Measurements from ENCODE around the gene RALA.
"Not testable (repeated sequence)": the region's sequence is repeated elsewhere in the genome, so short reads cannot be mapped to it uniquely, and the experiment has no call there.

The RALA gene

GRCh38 chr7:39664585-39664984 is 41.2 kb downstream of the RALA start:
- TF ChIP-seq MAX (IDR thresholded peaks at IDR 0.05; ENCODE audit: low read depth, low read length) (no peak), POLR2A (IDR thresholded peaks at IDR 0.05; ENCODE audit: extremely low read depth, insufficient read length) (no peak), MYC (IDR thresholded peaks at IDR 0.05; ENCODE audit: low read depth, low read length) (no peak)
- TF ChIP-seq, protein P1, sequence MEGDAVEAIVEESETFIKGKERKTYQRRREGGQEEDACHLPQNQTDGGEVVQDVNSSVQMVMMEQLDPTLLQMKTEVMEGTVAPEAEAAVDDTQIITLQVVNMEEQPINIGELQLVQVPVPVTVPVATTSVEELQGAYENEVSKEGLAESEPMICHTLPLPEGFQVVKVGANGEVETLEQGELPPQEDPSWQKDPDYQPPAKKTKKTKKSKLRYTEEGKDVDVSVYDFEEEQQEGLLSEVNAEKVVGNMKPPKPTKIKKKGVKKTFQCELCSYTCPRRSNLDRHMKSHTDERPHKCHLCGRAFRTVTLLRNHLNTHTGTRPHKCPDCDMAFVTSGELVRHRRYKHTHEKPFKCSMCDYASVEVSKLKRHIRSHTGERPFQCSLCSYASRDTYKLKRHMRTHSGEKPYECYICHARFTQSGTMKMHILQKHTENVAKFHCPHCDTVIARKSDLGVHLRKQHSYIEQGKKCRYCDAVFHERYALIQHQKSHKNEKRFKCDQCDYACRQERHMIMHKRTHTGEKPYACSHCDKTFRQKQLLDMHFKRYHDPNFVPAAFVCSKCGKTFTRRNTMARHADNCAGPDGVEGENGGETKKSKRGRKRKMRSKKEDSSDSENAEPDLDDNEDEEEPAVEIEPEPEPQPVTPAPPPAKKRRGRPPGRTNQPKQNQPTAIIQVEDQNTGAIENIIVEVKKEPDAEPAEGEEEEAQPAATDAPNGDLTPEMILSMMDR (IDR thresholded peaks at IDR 0.05; ENCODE audit: low read depth, low read length): no peak
- no peak overlapping the region for H3K4me3 ChIP-seq (ENCODE audit: low read depth, low read length)
- no peak for DNase-seq (ENCODE audit: low read depth)

- H3K4me3 ChIP-seq (ENCODE audit: low read depth, low read length): no peak overlapping the region
- TF ChIP-seq, protein P1 (IDR thresholded peaks at IDR 0.05; ENCODE audit: low read depth, low read length): no peak
- TF ChIP-seq MAX (IDR thresholded peaks at IDR 0.05; ENCODE audit: low read depth, low read length): no peak
- TF ChIP-seq POLR2A (IDR thresholded peaks at IDR 0.05; ENCODE audit: extremely low read depth, insufficient read length): no peak
- TF ChIP-seq MYC (IDR thresholded peaks at IDR 0.05; ENCODE audit: low read depth, low read length): no peak
- DNase-seq (ENCODE audit: low read depth): no peak
Observed at GRCh38 chr7:39666562-39666961, 43.2 kb downstream of the RALA start.

DNA sequence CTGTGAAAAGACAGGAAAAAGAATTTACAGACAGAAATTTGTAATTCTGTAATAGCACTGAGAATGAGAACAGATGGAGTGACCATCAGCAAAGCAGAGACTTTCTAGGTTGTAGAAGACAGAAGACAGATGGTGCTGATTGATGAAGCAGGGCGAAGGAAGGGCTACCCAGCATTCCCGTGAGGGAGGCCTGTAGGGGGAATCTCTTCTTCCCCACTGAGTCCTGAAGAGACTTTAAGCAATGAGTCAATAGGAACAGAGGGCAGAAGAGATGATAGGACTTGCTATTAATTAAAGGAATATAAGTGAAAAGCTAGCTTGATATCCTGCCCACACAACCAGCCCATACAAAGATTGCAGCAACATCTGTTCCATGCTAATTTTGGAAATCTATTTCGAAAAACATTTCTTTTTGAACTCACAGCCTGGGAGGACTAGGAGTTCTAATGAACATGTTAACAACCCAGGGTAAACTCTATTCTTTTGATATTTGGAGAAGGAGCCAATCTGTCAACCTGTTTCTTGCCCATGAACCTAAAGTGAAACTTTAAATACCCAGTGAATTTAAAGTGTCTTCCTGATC is 44.1 kb downstream of the RALA start:
- no peak for DNase-seq (ENCODE audit: low read depth)
- H3K4me3 ChIP-seq (ENCODE audit: low read depth, low read length): no peak overlapping the region
- TF ChIP-seq, protein P1 (IDR thresholded peaks at IDR 0.05; ENCODE audit: low read depth, low read length): no peak
- TF ChIP-seq MAX (IDR thresholded peaks at IDR 0.05; ENCODE audit: low read depth, low read length) (no peak), POLR2A (IDR thresholded peaks at IDR 0.05; ENCODE audit: extremely low read depth, insufficient read length) (no peak), MYC (IDR thresholded peaks at IDR 0.05; ENCODE audit: low read depth, low read length) (no peak)

- not testable (repeated sequence) for H3K4me3 ChIP-seq (ENCODE audit: low read depth, low read length); DNase-seq (ENCODE audit: low read depth)
Observed at GRCh38 chr7:39668280-39668679, 44.9 kb downstream of the RALA start.

GRCh38 chr7:39670052-39670451 is 46.7 kb downstream of the RALA start:
- TF ChIP-seq MAX (IDR thresholded peaks at IDR 0.05; ENCODE audit: low read depth, low read length): no peak
- no peak for TF ChIP-seq POLR2A (IDR thresholded peaks at IDR 0.05; ENCODE audit: extremely low read depth, insufficient read length)
- TF ChIP-seq, protein P1 (IDR thresholded peaks at IDR 0.05; ENCODE audit: low read depth, low read length): no peak
- no peak for TF ChIP-seq MYC (IDR thresholded peaks at IDR 0.05; ENCODE audit: low read depth, low read length)
- DNase-seq (ENCODE audit: low read depth): no peak
- no peak overlapping the region for H3K4me3 ChIP-seq (ENCODE audit: low read depth, low read length)

DNA sequence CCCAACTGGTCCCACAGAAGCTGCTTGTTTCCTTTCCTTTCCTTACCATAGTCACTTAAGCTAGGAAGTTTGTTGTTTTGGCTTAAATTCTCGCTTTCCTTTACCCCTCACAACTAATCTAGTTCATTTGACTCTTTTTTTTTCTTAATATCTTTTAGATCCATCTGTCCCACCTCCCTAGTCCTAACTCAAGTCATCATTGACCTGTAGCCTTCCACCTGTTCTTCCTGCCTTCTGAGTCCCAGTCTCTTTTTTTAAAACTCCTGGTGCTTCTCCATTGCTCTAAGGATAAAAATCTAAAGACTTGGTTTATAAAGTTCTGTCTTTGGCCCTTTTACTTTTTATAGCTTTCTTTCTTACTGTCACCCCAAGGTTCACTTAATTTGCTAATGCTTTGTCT is 47.6 kb downstream of the RALA start:
- no peak overlapping the region for H3K4me3 ChIP-seq (ENCODE audit: low read depth, low read length)
- no peak for TF ChIP-seq POLR2A (IDR thresholded peaks at IDR 0.05; ENCODE audit: extremely low read depth, insufficient read length)
- TF ChIP-seq MYC (IDR thresholded peaks at IDR 0.05; ENCODE audit: low read depth, low read length): no peak
- TF ChIP-seq, protein P1 (IDR thresholded peaks at IDR 0.05; ENCODE audit: low read depth, low read length): no peak
- no peak for TF ChIP-seq MAX (IDR thresholded peaks at IDR 0.05; ENCODE audit: low read depth, low read length)
- no peak for DNase-seq (ENCODE audit: low read depth)

All from NB4 (cell line).